Measurements from ENCODE around the gene AZIN2. TPM values are rescaled to one million over a fixed set of nuclear protein-coding genes. Genes with fewer than 3 reads are reported as not detected.

The AZIN2 gene
- total RNA-seq, 2 donors from 2014 or later: 1.9 to 3.3 TPM

DNA sequence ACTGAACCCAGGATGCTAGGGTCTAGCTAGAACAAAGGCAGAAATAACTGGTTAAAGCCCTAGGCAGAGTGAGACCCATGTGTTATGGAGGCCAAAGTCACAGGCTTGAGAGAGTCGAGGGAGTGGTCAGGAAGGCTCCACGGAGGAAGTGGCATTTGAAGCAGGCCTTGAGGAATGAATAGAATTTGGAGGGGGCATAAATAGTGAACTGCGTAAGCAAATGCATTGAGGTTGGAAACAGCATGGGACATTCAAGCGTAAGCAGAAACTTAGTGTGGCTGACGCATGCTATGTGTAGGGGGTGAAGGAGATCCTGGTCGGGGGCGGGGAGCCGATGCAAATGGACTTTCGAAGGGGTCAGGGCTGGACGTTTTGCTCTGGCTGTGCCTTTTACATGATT lies 11.5 kb downstream of the AZIN2 start:
- Histone ChIP-seq H3K36me3 (no peaks in the 10 kb centered on the region), H3K27me3 (no peaks in the 10 kb centered on the region), H3K9me3 (no peaks in the 10 kb centered on the region), H3K4me3 (no peak overlapping the region), H3K27ac (no peak overlapping the region), H3K4me1 (peaks cover 0 to 12% of the 10 kb centered on the region in 2 donors)
- TF ChIP-seq, protein P1, sequence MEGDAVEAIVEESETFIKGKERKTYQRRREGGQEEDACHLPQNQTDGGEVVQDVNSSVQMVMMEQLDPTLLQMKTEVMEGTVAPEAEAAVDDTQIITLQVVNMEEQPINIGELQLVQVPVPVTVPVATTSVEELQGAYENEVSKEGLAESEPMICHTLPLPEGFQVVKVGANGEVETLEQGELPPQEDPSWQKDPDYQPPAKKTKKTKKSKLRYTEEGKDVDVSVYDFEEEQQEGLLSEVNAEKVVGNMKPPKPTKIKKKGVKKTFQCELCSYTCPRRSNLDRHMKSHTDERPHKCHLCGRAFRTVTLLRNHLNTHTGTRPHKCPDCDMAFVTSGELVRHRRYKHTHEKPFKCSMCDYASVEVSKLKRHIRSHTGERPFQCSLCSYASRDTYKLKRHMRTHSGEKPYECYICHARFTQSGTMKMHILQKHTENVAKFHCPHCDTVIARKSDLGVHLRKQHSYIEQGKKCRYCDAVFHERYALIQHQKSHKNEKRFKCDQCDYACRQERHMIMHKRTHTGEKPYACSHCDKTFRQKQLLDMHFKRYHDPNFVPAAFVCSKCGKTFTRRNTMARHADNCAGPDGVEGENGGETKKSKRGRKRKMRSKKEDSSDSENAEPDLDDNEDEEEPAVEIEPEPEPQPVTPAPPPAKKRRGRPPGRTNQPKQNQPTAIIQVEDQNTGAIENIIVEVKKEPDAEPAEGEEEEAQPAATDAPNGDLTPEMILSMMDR (IDR thresholded peaks at IDR 0.05): no peak
- DNase-seq (ENCODE audit: low spot score): no peak

DNA sequence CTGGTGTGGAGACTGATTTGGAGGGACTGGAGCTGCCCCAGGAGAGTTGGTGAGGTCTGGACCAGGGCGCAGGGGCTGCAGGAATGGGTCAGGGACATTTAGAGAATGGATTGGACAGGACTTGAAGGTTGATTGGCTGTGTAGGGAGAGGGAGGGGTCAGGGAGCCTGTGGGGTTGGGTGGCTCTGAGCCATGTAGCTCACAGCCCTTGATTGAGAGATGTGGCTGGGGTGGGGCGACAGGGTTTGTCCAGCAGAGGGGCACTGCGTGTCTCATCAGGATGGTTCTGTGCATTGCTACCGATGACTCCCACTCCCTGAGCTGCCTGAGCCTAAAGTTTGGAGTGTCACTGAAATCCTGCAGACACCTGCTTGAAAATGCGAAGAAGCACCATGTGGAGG lies 12.1 kb downstream of the AZIN2 start:
- H3K4me3 ChIP-seq: no peak overlapping the region
- no peak overlapping the region for H3K27ac ChIP-seq
- TF ChIP-seq, protein P1 (IDR thresholded peaks at IDR 0.05): no peak
- no peaks in the 10 kb centered on the region for H3K27me3 ChIP-seq
- H3K36me3 ChIP-seq: no peaks in the 10 kb centered on the region
- peaks cover 0 to 12% of the 10 kb centered on the region in 2 donors for H3K4me1 ChIP-seq
- DNase-seq (ENCODE audit: low spot score): no peak
- H3K9me3 ChIP-seq: no peaks in the 10 kb centered on the region

DNA sequence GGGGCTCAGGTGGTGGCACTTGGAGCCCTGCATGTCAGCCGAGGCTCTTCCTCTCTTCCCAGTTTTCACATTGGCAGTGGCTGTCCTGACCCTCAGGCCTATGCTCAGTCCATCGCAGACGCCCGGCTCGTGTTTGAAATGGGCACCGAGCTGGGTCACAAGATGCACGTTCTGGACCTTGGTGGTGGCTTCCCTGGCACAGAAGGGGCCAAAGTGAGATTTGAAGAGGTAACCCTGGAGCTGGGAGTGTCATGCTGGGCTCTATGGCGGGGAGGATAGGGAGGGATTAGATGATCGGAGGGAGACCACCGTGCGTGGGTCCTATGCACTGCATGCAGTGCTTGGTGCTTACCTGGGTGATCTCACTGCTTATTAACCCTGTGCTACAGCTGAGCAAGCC lies 13.5 kb downstream of the AZIN2 start:
- H3K9me3 ChIP-seq: no peaks in the 10 kb centered on the region
- H3K4me1 ChIP-seq: peaks cover 0 to 12% of the 10 kb centered on the region in 2 donors
- no peak overlapping the region for H3K4me3 ChIP-seq
- H3K27ac ChIP-seq: no peak overlapping the region
- H3K27me3 ChIP-seq: no peaks in the 10 kb centered on the region
- TF ChIP-seq, protein P1 (IDR thresholded peaks at IDR 0.05): no peak
- DNase-seq (ENCODE audit: low spot score): no peak
- H3K36me3 ChIP-seq: no peaks in the 10 kb centered on the region

DNA sequence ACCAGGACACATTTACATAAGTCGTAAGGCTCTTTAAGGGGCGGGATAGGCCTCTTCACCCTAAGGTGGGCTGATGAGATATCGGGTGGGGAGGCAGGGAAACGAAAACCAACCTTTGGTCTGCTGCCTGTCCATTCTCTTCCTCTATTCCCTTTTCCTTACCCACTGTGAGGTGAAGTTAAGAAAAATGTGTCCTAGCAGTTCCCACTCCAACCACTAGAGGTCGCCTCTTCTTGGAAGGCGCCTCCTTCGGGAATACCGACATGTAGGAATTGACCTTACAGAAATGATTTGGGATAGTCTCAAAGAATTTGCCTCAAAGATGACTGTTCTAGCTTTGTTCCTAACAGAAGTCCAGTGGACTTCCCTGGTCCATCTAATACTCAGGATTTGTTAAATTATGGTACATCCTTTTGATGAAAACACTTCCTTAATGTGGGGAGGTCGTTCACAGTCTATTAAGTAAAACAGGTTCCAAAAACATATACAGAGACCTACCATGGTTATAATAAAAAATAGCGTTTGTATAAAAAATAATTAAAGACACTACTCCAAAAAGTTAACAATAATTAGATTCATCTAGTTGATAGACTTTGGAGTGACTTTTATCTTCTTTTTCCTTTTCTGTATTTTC lies 14.1 kb downstream of the AZIN2 start:
- DNase-seq (ENCODE audit: low spot score): peak; percentile 79
- H3K4me1 ChIP-seq: peaks cover 0 to 12% of the 10 kb centered on the region in 2 donors
- H3K4me3 ChIP-seq: no peak overlapping the region
- TF ChIP-seq, protein P1 (IDR thresholded peaks at IDR 0.05): peak; percentile 97 to 98
- no peaks in the 10 kb centered on the region for H3K27me3 ChIP-seq
- H3K36me3 ChIP-seq: no peaks in the 10 kb centered on the region
- no peak overlapping the region for H3K27ac ChIP-seq
- no peaks in the 10 kb centered on the region for H3K9me3 ChIP-seq

DNA sequence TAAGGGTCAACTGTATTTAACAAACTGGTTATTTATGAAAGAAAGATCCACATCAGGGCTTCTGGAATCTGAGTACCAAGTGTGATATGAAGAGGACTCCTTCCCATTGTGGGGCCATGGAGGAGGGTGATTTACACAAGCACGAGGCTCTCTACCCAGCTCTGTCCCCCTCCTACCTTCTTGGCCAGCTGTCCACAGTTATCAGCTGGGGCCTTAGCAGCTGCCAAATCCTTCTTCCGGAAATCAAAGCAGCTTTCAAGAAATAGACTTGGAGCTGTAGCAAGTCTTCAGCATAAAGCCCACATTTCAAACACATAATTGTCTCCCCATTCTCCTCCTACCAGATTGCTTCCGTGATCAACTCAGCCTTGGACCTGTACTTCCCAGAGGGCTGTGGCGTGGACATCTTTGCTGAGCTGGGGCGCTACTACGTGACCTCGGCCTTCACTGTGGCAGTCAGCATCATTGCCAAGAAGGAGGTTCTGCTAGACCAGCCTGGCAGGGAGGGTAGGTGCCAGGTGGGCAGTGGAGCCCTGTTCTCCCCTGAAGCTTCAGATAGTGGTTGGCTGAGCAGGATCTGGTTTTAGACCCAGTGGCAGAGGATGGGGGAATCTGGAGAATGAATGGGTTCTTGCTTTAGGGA lies 15.5 kb downstream of the AZIN2 start:
- H3K27ac ChIP-seq: no peak overlapping the region
- no peak overlapping the region for H3K4me3 ChIP-seq
- TF ChIP-seq, protein P1 (IDR thresholded peaks at IDR 0.05): no peak
- H3K9me3 ChIP-seq: no peaks in the 10 kb centered on the region
- no peaks in the 10 kb centered on the region for H3K36me3 ChIP-seq
- peaks cover 0 to 12% of the 10 kb centered on the region in 2 donors for H3K4me1 ChIP-seq
- no peak for DNase-seq (ENCODE audit: low spot score)
- no peaks in the 10 kb centered on the region for H3K27me3 ChIP-seq

All from right atrium auricular region (tissue), 2 donors.